KMS-11 (cell line): ENCODE results near the gene ZNF511.

ENCODE experiments used
- H2AFZ ChIP-seq: fragments of 200-600 bp; sonication (generic); 2 replicates; pipeline ENCODE4 v1.6.1; 2016; ENCODE audit warnings: antibody characterized with exemption, mixed run types, low read depth
- H3K27ac ChIP-seq: fragments of 200-600 bp; sonication (generic); 2 replicates; pipeline ENCODE4 v1.6.1; 2016; ENCODE audit warnings: mild to moderate bottlenecking, mixed run types
- H3K27me3 ChIP-seq: fragments of 200-600 bp; sonication (generic); 2 replicates; pipeline ENCODE4 v1.6.1; 2017; ENCODE audit warnings: mild to moderate bottlenecking, low read depth, mixed run types, moderate library complexity; ENCODE audit not compliant: insufficient read depth
- H3K36me3 ChIP-seq: fragments of 200-600 bp; sonication (generic); 2 replicates; pipeline ENCODE4 v1.6.1; 2017; ENCODE audit warnings: mild to moderate bottlenecking, mixed run types; ENCODE audit not compliant: insufficient read depth
- H3K4me1 ChIP-seq: fragments of 200-600 bp; sonication (generic); 2 replicates; pipeline ENCODE4 v1.6.1; 2016; ENCODE audit warnings: mild to moderate bottlenecking, low read depth, mixed run types; ENCODE audit not compliant: poor library complexity, severe bottlenecking
- H3K4me2 ChIP-seq: fragments of 200-600 bp; sonication (generic); 2 replicates; pipeline ENCODE4 v1.7.0; 2016; ENCODE audit warnings: mild to moderate bottlenecking, mixed run types
- H3K4me3 ChIP-seq: fragments of 200-600 bp; sonication (generic); IDR thresholded peaks from 2 replicates; pipeline ENCODE4 v1.6.1; 2017; ENCODE audit warnings: low read depth, low read length, mixed read lengths; ENCODE audit not compliant: insufficient read depth
- H3K79me2 ChIP-seq: fragments of 200-600 bp; sonication (generic); 2 replicates; pipeline ENCODE4 v1.6.1; 2016; ENCODE audit warnings: low read depth, mixed run types; ENCODE audit not compliant: insufficient read depth
- H3K9ac ChIP-seq: fragments of 200-600 bp; sonication (generic); 2 replicates; pipeline ENCODE4 v1.6.1; 2016; ENCODE audit warnings: mild to moderate bottlenecking, mixed run types
- H4K20me1 ChIP-seq: fragments of 200-600 bp; sonication (generic); 2 replicates; pipeline ENCODE4 v1.6.1; 2016; ENCODE audit warnings: mild to moderate bottlenecking, mixed run types; ENCODE audit not compliant: insufficient read depth
- CTCF ChIP-seq: fragments of 200-600 bp; sonication (generic); conservative IDR thresholded peaks from 2 replicates; pipeline ENCODE4 v1.6.1; 2017; ENCODE audit warnings: low read depth, mild to moderate bottlenecking, antibody characterized with exemption, low read length, moderate library complexity, mixed read lengths

Gene ZNF511

DNA sequence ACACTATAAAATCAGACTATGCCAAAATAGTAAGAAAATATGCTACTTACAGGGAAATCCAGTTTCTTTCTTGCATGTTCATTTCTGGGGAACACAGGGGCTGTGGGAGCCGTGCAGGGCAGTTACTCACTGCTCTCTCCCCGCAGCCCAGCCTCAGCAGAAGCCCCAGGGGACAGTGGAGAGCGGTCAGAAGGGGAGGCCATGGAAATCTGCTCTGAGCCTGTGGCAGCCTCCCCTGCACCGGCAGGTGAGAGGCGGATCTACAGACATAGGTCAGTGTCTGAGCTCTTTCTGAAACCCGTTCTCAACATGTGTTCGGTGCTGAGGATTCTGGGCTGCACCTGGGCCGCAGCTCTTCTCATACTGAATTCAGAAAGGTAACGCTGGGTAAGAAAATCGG lies 2.9 kb downstream of the ZNF511 start:
- H3K27ac ChIP-seq: no peak overlapping the region
- peaks cover 20% of the 10 kb centered on the region; the same call in 1 of the 2 replicates for H3K79me2 ChIP-seq
- no peaks in the 10 kb centered on the region for H3K27me3 ChIP-seq
- H3K9ac ChIP-seq: no peak overlapping the region
- no peaks in the 10 kb centered on the region for H4K20me1 ChIP-seq
- H3K36me3 ChIP-seq: no peaks in the 10 kb centered on the region
- TF ChIP-seq CTCF: no peak
- no peak overlapping the region for H2AFZ ChIP-seq
- H3K4me3 ChIP-seq: no peak overlapping the region
- peaks cover 13% of the 10 kb centered on the region for H3K4me1 ChIP-seq
- H3K4me2 ChIP-seq: no peak overlapping the region

DNA sequence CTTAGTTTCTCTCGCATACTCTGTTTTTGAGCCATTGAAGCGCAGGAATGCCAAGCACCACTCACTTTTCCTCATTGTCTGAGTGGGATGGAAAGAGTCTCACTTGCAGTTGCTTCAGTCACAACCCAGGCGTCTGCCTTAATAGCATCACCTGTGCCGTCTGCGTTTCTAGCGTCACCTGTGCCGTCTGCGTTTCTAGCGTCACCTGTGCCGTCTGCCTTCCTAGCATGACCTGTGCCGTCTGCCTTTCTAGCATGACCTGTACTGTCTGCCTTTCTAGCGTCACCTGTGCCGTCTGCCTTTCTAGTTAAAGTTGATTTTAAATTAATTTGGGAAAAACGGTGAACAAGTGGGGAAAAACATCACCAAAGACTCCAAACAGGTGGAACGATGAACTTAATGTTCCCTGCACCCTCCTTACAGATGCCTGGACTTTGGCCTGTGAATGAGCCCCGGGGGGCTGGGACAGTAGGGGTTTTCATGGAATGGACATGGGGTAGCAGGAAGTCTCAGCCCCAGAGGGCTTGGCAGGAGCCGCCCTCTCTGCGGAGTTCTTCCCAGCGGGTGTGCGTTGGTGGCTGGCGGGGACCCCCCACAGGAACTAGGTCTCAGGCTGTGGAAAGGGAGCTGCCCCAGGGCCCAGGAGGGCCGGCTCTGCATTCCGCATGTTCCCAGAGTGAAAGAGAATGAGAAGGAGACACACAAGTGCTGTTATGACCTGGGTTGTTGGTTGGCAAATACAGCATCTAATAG lies 3.5 kb downstream of the ZNF511 start:
- Histone ChIP-seq H3K4me2 (no peak overlapping the region), H2AFZ (no peak overlapping the region), H3K79me2 (peaks cover 13% of the 10 kb centered on the region; the same call in 1 of the 2 replicates), H3K36me3 (no peaks in the 10 kb centered on the region), H3K27me3 (no peaks in the 10 kb centered on the region), H4K20me1 (no peaks in the 10 kb centered on the region), H3K4me3 (no peak overlapping the region), H3K9ac (no peak overlapping the region), H3K4me1 (peaks cover 8% of the 10 kb centered on the region), H3K27ac (no peak overlapping the region)
- TF ChIP-seq CTCF: no peak

- Histone ChIP-seq H3K9ac (no peak overlapping the region), H3K4me2 (no peak overlapping the region), H3K27ac (no peak overlapping the region), H3K4me1 (peaks cover 4% of the 10 kb centered on the region), H4K20me1 (no peaks in the 10 kb centered on the region), H3K36me3 (no peaks in the 10 kb centered on the region), H3K79me2 (peaks cover 8% of the 10 kb centered on the region; the same call in 1 of the 2 replicates), H2AFZ (no peak overlapping the region), H3K27me3 (no peaks in the 10 kb centered on the region), H3K4me3 (no peak overlapping the region)
- no peak for TF ChIP-seq CTCF
These were observed 4.0 kb downstream of the ZNF511 start for GRCh38 chr10:133312769-133313145.

GRCh38 chr10:133313192-133313591 lies 4.5 kb downstream of the ZNF511 start:
- TF ChIP-seq CTCF: no peak
- Histone ChIP-seq H3K9ac (no peak overlapping the region), H3K4me1 (peaks cover 4% of the 10 kb centered on the region), H3K79me2 (peaks cover 3% of the 10 kb centered on the region; the same call in 1 of the 2 replicates), H3K27me3 (no peaks in the 10 kb centered on the region), H2AFZ (no peak overlapping the region), H3K27ac (no peak overlapping the region), H4K20me1 (no peaks in the 10 kb centered on the region), H3K4me3 (no peak overlapping the region), H3K4me2 (no peak overlapping the region), H3K36me3 (no peaks in the 10 kb centered on the region)
